Skin epidermis (tissue), 12 donors: Measurements from ENCODE around the gene MDH2.
"Not testable (repeated sequence)": the region's sequence is repeated elsewhere in the genome, so short reads cannot be mapped to it uniquely, and the experiment has no call there.

ENCODE experiments used
- H3K27ac ChIP-seq, 21 experiments: fragments of 200-600 bp; sonication (generic) in 11 of 21; one replicate each; pipeline ENCODE4 v1.5.0; 2020; ENCODE audit warnings: mild to moderate bottlenecking in 3 of 21, inconsistent platforms in 2 of 21, moderate library complexity in 2 of 21
- H3K4me3 ChIP-seq, 7 experiments: fragments of 200-600 bp; sonication (generic) in 2 of 7; one replicate each; pipeline ENCODE4 v1.5.0; 2020; ENCODE audit warnings: inconsistent platforms in 2 of 7, mild to moderate bottlenecking in 2 of 7, moderate library complexity in 1 of 7

Gene MDH2

GRCh38 chr7:76095908-76096307 is 48.0 kb downstream of the MDH2 start:
- Histone ChIP-seq H3K27ac (no peak overlapping the region), H3K4me3 (no peak overlapping the region)

DNA sequence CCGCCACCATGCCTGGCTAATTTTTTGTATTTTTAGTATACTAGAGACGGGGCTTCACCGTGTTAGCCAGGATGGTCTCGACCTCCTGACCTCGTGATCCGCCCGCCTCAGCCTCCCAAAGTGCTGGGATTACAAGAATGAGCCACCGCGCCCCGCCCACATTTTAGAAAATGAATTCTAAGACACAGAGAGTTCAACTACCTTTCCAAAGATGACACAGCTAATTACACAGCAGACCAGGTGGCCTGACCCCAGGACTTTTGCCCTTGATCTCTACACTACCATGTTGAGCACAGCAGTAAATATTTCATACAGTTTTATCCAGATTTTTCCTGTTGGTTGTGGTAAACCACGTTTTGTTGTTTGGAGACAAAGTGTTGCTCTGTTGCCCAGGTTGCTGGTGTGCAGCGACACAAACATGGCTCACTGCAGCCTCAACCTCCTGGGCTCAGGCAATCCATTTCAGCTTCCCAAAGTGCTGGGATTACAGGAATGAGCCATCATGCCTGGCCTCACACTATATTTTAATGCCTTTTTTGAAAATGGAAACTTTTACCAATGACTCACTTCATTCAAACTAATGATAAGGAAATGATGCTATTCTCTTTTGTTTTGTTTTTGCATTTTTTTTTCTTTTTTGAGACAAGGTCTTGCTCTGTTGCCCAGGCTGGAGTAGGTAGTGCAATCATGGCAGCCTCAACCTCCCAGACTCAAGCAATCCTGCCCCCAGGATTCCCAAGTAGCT is 54.0 kb downstream of the MDH2 start:
- H3K4me3 ChIP-seq, H3K27ac ChIP-seq: not testable (repeated sequence)

DNA sequence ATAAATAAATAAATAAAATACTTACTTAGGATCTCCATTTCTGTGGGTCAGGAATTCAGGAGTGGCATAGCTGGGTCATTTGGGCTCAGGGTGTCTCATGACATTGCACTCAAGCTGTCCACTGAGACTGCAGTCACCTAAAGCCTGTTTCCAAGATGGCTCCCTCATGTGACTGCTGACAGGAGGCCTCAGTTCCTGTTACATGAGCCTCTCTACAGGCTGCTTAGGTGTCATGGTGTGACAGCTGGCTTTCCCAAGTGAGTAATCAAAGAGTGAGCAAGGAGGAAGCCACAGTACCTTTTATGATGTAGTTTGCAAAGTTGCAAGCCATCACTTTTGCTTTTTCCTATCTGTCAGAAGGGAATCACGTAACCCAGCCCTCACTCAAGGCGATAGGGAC is 55.9 kb downstream of the MDH2 start:
- not testable (repeated sequence) for H3K27ac ChIP-seq, H3K4me3 ChIP-seq

DNA sequence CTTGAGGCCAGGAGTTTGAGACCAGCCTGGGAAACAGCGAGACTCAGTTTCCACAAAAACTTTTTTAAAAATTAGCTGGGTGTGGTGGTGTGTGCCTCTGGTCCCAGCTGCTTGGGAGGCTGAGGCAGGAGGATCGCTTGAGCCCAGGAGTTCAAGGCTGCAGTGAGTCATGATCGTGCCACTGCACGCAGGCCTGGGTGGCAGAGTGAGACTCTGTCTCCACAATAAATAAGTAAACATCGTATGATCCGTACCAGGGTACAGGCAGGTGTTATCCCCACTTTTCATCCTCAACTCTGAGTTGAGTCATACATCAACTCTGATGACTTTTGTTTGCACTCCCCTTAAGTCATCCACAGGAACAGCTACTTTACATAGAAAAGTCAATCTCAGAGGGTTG is 58.2 kb downstream of the MDH2 start:
- H3K27ac ChIP-seq, H3K4me3 ChIP-seq: not testable (repeated sequence)

GRCh38 chr7:76106893-76107292 is 59.0 kb downstream of the MDH2 start:
- no peak overlapping the region for H3K27ac ChIP-seq
- H3K4me3 ChIP-seq, result no peak overlapping the region

DNA sequence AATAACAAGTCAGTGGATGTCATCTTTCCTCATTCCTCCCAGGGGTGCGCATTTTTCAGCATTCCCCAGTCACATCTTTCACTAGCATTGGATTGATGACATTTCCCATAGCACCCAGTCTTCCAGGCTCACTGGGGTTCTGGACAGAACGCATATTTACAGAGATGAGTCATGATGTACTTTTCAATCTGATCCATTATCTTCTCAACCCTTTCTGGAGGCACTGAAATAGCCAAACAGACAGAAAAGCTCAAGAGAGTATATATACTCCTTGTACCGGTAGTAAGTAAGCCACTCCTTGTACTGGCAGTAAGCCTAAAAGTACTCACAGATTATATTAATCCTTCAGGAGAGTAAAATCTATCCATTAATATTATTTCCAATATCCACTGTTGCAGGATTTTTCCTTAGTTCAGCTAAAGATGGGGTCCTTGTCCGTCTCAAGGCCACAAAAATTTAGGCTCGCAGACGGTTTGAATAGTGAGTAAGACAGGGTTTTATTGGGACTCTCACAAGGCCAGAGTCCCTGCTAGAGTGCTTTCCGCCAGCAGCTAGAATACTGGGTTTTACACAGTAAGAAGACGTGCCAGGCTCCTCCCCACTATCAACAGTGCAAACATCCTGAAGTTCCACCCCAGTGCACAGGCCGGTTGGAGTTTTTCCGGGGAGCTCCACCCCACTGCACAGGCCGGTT is 60.8 kb downstream of the MDH2 start:
- Histone ChIP-seq H3K27ac (no peak overlapping the region), H3K4me3 (no peak overlapping the region)

GRCh38 chr7:76113042-76113630 is 65.2 kb downstream of the MDH2 start:
- not testable (repeated sequence) for H3K27ac ChIP-seq, H3K4me3 ChIP-seq

DNA sequence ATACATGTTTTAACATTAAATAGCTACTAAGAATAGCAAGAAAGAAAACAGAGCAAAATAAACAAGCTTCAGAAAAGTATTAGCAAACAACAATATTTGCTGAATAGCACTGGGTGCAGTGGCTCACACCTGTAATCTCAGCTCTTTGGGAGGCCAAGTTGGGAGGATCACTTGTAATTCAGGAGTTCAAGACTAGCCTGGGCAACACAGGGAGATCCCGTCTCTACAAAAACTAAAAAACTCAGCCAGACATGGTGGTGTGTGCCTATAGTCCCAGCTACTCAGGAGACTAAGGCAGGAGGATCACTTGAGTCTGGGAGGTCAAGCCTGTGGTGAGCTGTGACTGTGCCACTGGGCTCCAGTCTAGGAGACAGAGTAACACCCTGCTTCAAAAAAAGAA is 66.8 kb downstream of the MDH2 start:
- H3K27ac ChIP-seq, H3K4me3 ChIP-seq: not testable (repeated sequence)
